Ishikawa (cell line): ENCODE results near the gene MYL7.

Source experiments
- CEBPB ChIP-seq: IDR thresholded peaks from 2 replicates; pipeline ENCODE4 v1.6.1; 2012
- CREB1 ChIP-seq: IDR thresholded peaks from 2 replicates; pipeline ENCODE4 v1.6.1; 2012; ENCODE audit warnings: low read depth
- EGR1 ChIP-seq: IDR thresholded peaks from 2 replicates; pipeline ENCODE4 v1.6.1; 2012
- EP300 ChIP-seq: IDR thresholded peaks from 2 replicates; pipeline ENCODE4 v1.6.1; 2012; ENCODE audit warnings: borderline replicate concordance
- FOXM1 ChIP-seq: IDR thresholded peaks from 2 replicates; pipeline ENCODE4 v1.6.1; 2012; ENCODE audit warnings: low read depth, borderline replicate concordance
- MAX ChIP-seq: IDR thresholded peaks from 2 replicates; pipeline ENCODE4 v1.6.1; 2012
- NFIC ChIP-seq: IDR thresholded peaks from 2 replicates; pipeline ENCODE4 v1.6.1; 2012
- RAD21 ChIP-seq: IDR thresholded peaks from 2 replicates; pipeline ENCODE4 v1.6.1; 2012; ENCODE audit warnings: low read depth
- REST ChIP-seq: IDR thresholded peaks from 2 replicates; pipeline ENCODE4 v1.6.1; 2012; ENCODE audit warnings: low read depth, mild to moderate bottlenecking
- TAF1 ChIP-seq: IDR thresholded peaks from 2 replicates; pipeline ENCODE4 v1.6.1; 2012; ENCODE audit warnings: low read depth, mild to moderate bottlenecking
- TCF12 ChIP-seq: IDR thresholded peaks from 2 replicates; pipeline ENCODE4 v1.6.1; 2012; ENCODE audit warnings: low read depth
- TEAD4 ChIP-seq: IDR thresholded peaks from 2 replicates; pipeline ENCODE4 v1.6.1; 2012
- USF1 ChIP-seq: IDR thresholded peaks from 2 replicates; pipeline ENCODE4 v1.6.1; 2012
- YY1 ChIP-seq: IDR thresholded peaks from 2 replicates; pipeline ENCODE4 v1.6.1; 2012; ENCODE audit warnings: low read depth
- ZBTB7A ChIP-seq: IDR thresholded peaks from 2 replicates; pipeline ENCODE4 v1.6.1; 2012; ENCODE audit warnings: low read depth

MYL7 gene

GRCh38 chr7:44110719-44111635 is 30.2 kb downstream of the MYL7 start:
- no peak for TF ChIP-seq CEBPB

GRCh38 chr7:44109991-44110390 is 31.1 kb downstream of the MYL7 start:
- TF ChIP-seq TAF1, result no peak
- no peak for TF ChIP-seq REST
- no peak for TF ChIP-seq ZBTB7A
- no peak for TF ChIP-seq TCF12
- no peak for TF ChIP-seq RAD21
- no peak for TF ChIP-seq EGR1
- TF ChIP-seq FOXM1, result no peak
- TF ChIP-seq YY1, result no peak
- TF ChIP-seq CREB1, result no peak
- TF ChIP-seq USF1, result no peak
- TF ChIP-seq CEBPB, result no peak
- TF ChIP-seq MAX, result no peak
- no peak for TF ChIP-seq NFIC
- TF ChIP-seq TEAD4, result no peak
- no peak for TF ChIP-seq EP300

GRCh38 chr7:44108768-44109750 is 32.1 kb downstream of the MYL7 start:
- no peak for TF ChIP-seq ZBTB7A
- TF ChIP-seq TAF1, result no peak
- no peak for TF ChIP-seq YY1
- TF ChIP-seq TCF12, result no peak
- TF ChIP-seq FOXM1, result no peak

DNA sequence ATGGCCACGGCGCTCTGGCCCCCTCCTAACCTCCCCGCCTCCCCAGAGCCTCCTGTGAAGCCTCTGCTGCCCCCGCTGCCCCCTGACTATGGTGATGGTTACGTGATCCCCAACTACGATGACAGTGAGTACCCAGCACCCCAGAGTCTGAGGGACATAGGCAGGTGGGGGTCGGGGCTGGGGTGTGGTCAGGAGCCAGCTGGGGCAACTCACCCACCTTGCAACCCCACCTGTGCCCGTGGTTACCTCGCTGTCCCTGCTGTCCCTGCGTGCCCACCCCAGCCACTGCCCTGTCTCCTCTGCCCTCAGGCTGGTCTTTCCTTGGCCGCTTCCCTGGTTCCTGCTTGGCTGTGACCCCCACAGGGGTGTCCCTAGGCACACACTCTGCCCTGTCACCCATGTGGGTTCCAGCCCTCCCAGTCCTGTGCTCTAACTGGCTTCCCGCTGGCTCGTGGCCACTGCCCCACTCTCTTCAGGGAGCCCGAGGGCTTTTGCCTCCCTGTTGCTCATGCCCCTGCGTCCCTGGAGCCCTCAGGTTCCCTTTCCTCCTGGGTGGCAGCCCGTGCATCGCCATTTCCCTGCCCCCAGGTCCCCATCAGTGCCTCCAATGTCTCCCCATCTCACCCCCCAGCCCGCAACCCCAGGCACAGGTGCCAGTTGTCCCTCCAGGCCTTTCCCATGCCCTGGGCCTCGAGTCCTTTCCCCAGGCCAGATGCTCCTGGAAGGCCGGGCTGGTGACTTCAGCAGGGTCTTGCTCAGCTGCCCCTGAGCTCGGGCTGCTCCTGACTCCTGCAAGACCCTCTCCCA is 33.0 kb downstream of the MYL7 start:
- TF ChIP-seq TCF12, result no peak
- TF ChIP-seq MAX, result no peak
- no peak for TF ChIP-seq USF1
- no peak for TF ChIP-seq CREB1
- no peak for TF ChIP-seq FOXM1
- no peak for TF ChIP-seq TAF1
- TF ChIP-seq NFIC, result no peak
- TF ChIP-seq REST, result no peak
- no peak for TF ChIP-seq ZBTB7A
- TF ChIP-seq CEBPB, result no peak
- no peak for TF ChIP-seq RAD21
- no peak for TF ChIP-seq EGR1
- TF ChIP-seq EP300, result no peak
